Thyroid gland (tissue), 4 donors: Measurements from ENCODE around the gene SAMD11.

Source experiments
- CTCF ChIP-seq, 6 experiments: fragments of 200-600 bp in 3 of 6; fragments of 450-650 bp in 3 of 6; sonication (generic) in 3 of 6; IDR thresholded peaks; one replicate each; pipeline ENCODE4 v1.5.1; 2016 to 2019; ENCODE audit warnings: antibody characterized with exemption in 6 of 6, mild to moderate bottlenecking in 2 of 6, inconsistent platforms in 1 of 6, moderate library complexity in 1 of 6
- POLR2A ChIP-seq, 2 donors: fragments of 450-650 bp; IDR thresholded peaks; one replicate each; pipeline ENCODE4 v1.6.1; 2017; ENCODE audit warnings: antibody characterized with exemption in 2 of 2, mild to moderate bottlenecking in 2 of 2, moderate library complexity in 1 of 2

- TF ChIP-seq POLR2A (IDR thresholded peaks at IDR 0.05): no peak
- TF ChIP-seq CTCF (IDR thresholded peaks at IDR 0.05): no peak
These were observed 32.9 kb downstream of the SAMD11 start for GRCh38 chr1:956636-957035.
